GM10266 (cell line): ENCODE results near the gene NSG2.

ENCODE experiments used
- DNase-seq: peaks from one replicate; pipeline ENCODE4 v3.0.0; 2012; ENCODE audit errors: extremely low spot score
- CTCF ChIP-seq: IDR thresholded peaks from 2 replicates; pipeline ENCODE4 v1.5.1; 2012; ENCODE audit warnings: mild to moderate bottlenecking, low read depth; ENCODE audit not compliant: control insufficient read depth, insufficient read depth; ENCODE audit errors: missing control alignments

The NSG2 gene

GRCh38 chr5:174087783-174088182 lies 42.3 kb downstream of the NSG2 start:
- no peak for TF ChIP-seq CTCF
- no peak for DNase-seq

GRCh38 chr5:174090129-174090528 lies 44.6 kb downstream of the NSG2 start:
- TF ChIP-seq CTCF: no peak

GRCh38 chr5:174093123-174093522 lies 47.6 kb downstream of the NSG2 start:
- DNase-seq: no peak
- TF ChIP-seq CTCF: no peak

More at GRCh38 chr5:174090129-174090528, 44.6 kb downstream of the NSG2 start:
- DNase-seq: no peak

GRCh38 chr5:174094857-174095606 lies 49.5 kb downstream of the NSG2 start:
- no peak for DNase-seq
- TF ChIP-seq CTCF: no peak

- no peak for DNase-seq
- no peak for TF ChIP-seq CTCF
Measured at GRCh38 chr5:174096619-174097018, 51.1 kb downstream of the NSG2 start.

GRCh38 chr5:174097486-174098185 lies 52.1 kb downstream of the NSG2 start:
- no peak for DNase-seq
- no peak for TF ChIP-seq CTCF

GRCh38 chr5:174098694-174099093 lies 53.2 kb downstream of the NSG2 start:
- DNase-seq: no peak
- no peak for TF ChIP-seq CTCF
